Smooth muscle cell of bladder (primary cell): ENCODE results near the gene ORMDL2. TPM values are rescaled to one million over a fixed set of nuclear protein-coding genes. Genes with fewer than 3 reads are reported as not detected.

Experiments used
- total RNA-seq: library from RNA; depleted of rRNA; stranded (reverse); fragments of >200 nt; gene quantifications from 2 replicates; pipeline ENCODE4 v1.2.3, GENCODE V29; 2014

Gene ORMDL2, protein sequence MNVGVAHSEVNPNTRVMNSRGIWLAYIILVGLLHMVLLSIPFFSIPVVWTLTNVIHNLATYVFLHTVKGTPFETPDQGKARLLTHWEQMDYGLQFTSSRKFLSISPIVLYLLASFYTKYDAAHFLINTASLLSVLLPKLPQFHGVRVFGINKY
- 23.0 and 23.5 TPM in 2 replicates for total RNA-seq

GRCh38 chr12:55817345-55818139 lies at the start of gene ORMDL2, which contains the start of gene SARNP:
Gene ORMDL2, plus strand, starts transcription at chr12:55818041. Its CDS starts 959 bp downstream, at chr12:55819000.
Gene SARNP, minus strand, starts transcription at chr12:55817724. Its CDS starts 23 bp downstream, at chr12:55817701.

GRCh38 chr12:55842681-55843429 lies 25.0 kb downstream of the ORMDL2 start, which contains the start of gene MMP19:
Gene MMP19, minus strand, starts transcription at chr12:55842936. Its CDS starts 106 bp downstream, at chr12:55842830.

Other genes starting within 250 kb of the ORMDL2 start
- not detected in 2 replicates for gene OR2AP1, start 245.6 kb upstream of the ORMDL2 start, total RNA-seq
- not detected in 2 replicates for gene OR10P1, start 181.1 kb upstream of the ORMDL2 start, total RNA-seq
- 1.8 and 2.7 TPM in 2 replicates for gene ITGA7, start 110.1 kb upstream of the ORMDL2 start, total RNA-seq
- gene BLOC1S1, start 102.0 kb upstream of the ORMDL2 start, total RNA-seq = 105 and 136 TPM in 2 replicates
- 3.7 and 4.2 TPM in 2 replicates for gene RDH5, start 97.6 kb upstream of the ORMDL2 start, total RNA-seq
- 3,456 and 4,323 TPM in 2 replicates for gene CD63, start 89.0 kb upstream of the ORMDL2 start, total RNA-seq
- gene GDF11, start 74.9 kb upstream of the ORMDL2 start, total RNA-seq = 1.6 and 2.8 TPM in 2 replicates
- 77.5 and 89.2 TPM in 2 replicates for gene SARNP, start 317 bp upstream of the ORMDL2 start, total RNA-seq
- 54.5 and 58.3 TPM in 2 replicates for gene DNAJC14, start 11.5 kb downstream of the ORMDL2 start, total RNA-seq
- gene MMP19, start 24.9 kb downstream of the ORMDL2 start, total RNA-seq = 5.9 and 6.1 TPM in 2 replicates
- gene PYM1, start 109.9 kb downstream of the ORMDL2 start, total RNA-seq = 34.8 and 39.7 TPM in 2 replicates
- gene DGKA, start 113.1 kb downstream of the ORMDL2 start, total RNA-seq = 18.8 and 25.6 TPM in 2 replicates
- 0.28 and 0.71 TPM in 2 replicates for gene PMEL, start 148.0 kb downstream of the ORMDL2 start, total RNA-seq
- gene CDK2, start 148.8 kb downstream of the ORMDL2 start, total RNA-seq = 7.1 and 8.5 TPM in 2 replicates
- 34.4 and 43.4 TPM in 2 replicates for gene RAB5B, start 156.0 kb downstream of the ORMDL2 start, total RNA-seq
- 8.7 and 9.2 TPM in 2 replicates for gene SUOX, start 179.2 kb downstream of the ORMDL2 start, total RNA-seq
- gene IKZF4, start 203.0 kb downstream of the ORMDL2 start, total RNA-seq = 0.57 and 1.5 TPM in 2 replicates
- gene RPS26, start 223.9 kb downstream of the ORMDL2 start, total RNA-seq = 52.3 and 82.2 TPM in 2 replicates